IPS-NIHi7 (cell line): Measurements from ENCODE around the gene ACSL3.
A peak's percentile ranks its signal among the peaks of the same experiment; 100 is the strongest.
"Not testable (repeated sequence)": the region's sequence is repeated elsewhere in the genome, so short reads cannot be mapped to it uniquely, and the experiment has no call there.

Source experiments
- DNase-seq: peaks from one replicate; pipeline ENCODE4 v3.0.0; 2012; ENCODE audit warnings: mixed read lengths; ENCODE audit errors: extremely low spot score

ACSL3 gene

DNA sequence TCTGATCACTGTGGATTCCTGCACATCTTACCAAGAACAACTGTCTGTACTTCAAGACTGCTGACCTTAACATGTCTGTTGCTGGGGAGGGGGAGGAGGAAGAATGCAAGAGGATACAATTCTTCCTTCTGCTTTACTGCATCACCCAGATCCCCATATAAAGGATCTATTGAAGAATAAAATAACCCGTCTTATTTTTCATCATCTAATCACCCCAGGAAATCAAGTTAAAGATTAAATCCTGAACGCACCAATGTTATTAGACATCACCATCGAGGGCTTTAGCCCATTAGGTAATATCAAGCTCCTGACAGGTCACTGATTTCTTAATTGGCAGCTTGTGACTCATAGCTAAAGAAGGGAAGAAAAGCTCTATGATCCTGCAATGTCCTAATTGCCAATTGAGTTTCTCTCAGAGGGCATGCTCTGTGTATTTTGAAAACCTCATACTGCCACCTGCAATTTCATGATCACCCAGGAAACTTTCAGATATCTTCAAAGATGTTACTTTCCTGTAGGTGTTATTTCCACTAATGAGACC is 115.8 kb downstream of the ACSL3 start:
- DNase-seq = no peak

DNA sequence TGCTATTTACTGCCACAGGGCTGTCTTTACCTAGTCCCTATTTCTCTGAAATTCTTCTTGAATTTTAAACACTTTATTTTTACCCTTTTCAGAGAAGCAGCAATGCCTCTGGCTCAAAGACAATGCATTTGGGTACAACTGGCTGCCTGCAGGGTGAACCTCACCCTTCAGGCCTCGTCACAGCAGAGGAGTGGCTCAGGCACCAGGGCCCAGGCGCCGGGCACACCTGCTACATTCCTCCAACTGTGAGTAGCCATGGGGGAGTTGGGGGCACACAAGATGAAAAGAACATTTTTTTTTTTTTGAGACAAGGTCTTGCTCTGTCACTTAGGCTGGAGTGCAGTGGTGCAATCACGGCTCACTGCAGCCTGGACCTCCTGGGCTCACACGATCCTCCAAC is 116.3 kb downstream of the ACSL3 start:
- no peak for DNase-seq

DNA sequence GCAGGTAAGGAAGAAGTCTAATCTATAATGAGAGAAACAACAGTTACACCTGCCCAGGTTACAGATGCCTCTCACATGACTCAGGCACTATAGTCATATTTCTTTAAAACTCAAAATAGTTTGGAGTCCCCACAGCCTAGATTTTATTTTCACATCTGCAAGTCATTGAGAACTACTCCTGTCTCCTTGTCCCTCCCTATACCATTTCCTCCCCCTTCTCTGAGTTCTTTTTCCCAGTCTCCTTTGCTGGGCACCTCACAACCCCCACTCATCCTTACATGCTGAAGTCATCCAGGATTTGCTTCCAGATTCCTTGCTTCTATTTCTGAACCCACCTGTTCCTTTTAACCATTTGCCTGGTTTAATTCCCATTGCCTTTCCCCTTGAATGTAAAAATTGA is 118.0 kb downstream of the ACSL3 start:
- DNase-seq = no peak

DNA sequence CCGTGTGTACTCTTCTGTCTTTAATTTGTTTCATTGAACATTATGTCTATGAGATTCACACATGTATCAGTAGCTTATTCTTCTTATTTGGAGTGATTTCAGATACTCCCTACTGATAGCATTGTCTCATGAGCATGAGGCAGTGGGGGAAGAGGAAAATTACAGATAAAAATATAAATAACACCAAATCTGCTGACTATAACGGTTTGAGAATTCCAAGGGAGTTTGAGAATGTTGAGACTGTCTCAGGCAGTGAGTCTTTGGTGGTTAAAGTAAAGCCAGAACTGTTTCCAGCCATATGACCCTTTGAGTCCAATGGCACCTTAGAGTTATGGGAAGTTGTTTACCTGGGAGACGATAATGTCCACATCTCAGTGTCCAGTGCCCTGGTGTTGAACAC is 118.6 kb downstream of the ACSL3 start:
- DNase-seq = no peak

DNA sequence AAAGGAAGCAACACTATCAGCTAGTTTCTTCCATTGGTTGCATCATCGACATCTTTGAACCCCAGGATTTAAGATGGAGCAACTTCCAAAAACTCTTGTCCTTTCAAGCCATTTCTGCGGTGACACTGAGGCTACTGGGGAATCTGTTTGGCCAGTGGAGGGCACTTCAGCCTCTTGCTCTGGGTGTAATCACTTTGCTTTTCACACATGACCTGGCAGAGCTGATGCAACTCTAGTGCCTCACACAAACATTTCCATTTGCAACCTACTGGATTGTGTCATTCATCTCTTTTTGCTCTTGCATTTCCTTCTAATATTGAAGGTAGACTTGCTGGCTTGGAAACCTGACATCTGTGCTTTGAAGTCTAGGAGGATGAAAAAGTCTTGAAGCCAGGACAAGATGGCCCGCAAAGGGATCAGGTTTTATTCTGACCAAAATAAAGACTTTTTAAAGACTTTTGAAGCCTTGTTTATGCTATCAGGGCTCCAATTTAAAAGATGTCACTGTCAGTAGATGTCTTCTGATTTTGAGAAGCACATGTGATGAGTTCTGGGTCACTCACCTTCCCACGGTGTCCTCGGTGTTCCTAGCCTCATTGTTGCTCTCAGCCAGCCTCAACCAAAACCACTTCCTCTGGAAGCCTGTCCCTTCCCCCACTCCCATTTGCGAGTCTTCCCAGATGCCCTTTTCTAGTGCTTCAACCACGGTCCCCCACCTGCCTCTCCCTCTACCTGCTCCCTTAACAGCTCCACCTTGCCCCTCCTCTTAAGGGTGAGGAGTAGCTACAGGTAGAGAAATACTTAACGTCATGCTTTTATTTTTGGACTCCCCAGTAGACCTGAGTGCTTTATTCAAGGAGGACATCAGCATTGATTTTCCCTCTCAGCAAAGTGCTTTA is 121.4 kb downstream of the ACSL3 start:
- peak; percentile 61 for DNase-seq

DNA sequence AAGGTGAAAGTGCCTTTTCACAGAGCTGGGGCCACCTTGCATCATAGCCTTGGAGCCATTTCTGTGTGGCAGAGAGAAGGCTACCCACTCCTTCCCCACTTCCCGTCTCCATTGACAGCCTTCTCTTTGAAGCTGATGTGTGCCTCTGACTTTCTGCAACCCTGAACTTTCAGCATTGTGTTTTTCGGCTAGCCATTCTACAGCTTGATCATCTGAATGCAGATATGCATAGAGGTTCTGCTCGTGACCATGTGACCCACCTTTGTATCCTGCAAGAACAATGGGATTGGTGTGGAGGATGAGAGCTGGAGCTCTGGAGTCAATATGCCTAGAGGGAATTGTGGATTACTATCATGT is 122.1 kb downstream of the ACSL3 start:
- DNase-seq = no peak

DNA sequence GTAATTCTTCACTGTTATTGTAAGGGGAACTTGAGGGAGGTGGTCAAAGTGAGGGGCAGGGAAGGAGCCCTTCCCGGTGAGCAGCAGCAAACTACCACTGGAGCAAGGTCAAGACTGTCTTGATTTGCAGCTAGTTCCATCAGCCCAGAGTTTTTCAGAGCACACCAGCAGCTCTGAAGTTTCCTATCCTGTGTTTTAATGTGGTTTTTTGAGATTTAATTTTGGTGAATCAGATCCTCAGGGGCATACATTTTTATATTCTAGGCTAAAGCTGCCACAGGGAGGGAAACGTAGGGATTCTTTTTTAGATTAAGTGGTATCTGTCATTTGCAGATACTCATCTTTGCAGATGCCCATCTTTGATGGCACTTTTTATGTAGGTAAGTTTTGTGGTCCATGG is 124.1 kb downstream of the ACSL3 start:
- no peak for DNase-seq

DNA sequence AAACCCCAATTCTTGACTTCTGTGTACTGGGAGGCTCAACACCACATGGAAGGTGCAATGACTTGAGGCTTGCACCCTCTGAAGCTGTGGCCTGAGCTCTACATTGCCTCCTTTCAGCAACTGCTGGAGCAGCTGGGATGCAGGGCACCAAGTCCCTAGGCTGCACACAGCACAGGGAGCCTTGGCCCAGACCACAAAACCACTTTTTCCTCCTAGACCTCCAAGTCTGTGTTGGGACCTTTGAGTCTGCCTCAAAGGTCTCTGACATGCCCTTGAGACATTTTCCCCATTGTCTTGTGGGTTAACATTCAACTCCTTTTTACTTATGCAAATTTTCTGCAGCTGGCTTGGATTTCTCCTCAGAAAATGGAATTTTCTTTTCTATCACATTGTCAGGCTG is 128.6 kb downstream of the ACSL3 start:
- no peak for DNase-seq

DNA sequence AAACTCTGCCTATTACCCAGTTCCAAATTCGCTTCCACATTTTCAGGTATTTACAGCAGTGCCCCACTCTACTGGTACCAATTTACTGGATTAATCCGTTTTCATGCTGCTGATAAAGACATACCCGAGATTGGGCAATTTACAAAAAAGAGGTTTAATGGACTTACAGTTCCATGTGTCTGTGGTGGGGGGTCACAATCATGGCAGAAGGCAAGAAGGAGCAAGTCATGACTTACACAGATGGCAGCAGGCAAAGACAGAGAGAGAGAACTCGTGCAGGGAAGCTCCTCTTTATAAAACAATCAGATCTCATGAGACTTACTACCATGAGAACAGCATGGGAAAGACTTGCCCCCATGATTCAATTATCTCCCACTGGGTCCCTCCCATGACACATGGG is 129.4 kb downstream of the ACSL3 start:
- not testable (repeated sequence) for DNase-seq

DNA sequence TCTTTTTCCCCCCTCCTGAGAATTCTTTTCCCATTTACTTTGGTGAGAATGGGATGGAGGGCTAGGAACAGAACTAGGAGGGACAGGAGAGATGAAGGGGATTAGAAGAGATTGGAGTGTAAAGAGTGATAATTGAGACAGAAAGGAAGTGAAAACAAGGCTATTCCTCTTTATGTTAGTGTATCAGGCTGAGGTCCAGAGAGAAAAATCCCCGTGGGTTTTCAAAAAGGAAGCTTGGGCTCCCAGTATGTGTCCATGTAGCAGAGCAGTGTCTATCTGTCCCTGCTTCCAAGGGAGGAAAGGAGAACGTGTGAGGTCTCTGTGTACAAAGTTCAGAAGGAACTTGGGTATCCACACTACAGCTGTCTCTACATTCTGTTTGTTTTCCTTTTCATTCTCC is 131.3 kb downstream of the ACSL3 start:
- no peak for DNase-seq
